SJCRH30 (cell line): ENCODE results near the gene UPP1. TPM values are rescaled to one million over a fixed set of nuclear protein-coding genes. Genes with fewer than 3 reads are reported as not detected.

Experiments
- DNase-seq, 2 experiments: peaks; one replicate each; pipeline ENCODE4 v3.0.0-alpha.2; 2015 to 2020
- H3K27ac ChIP-seq: fragments of 250-450 bp; sonication (Bioruptor Pico); 2 replicates; pipeline ENCODE4 v1.5.1; 2020; ENCODE audit warnings: mild to moderate bottlenecking, moderate library complexity
- H3K27me3 ChIP-seq: fragments of 250-450 bp; sonication (Bioruptor Pico); 2 replicates; pipeline ENCODE4 v1.5.1; 2020; ENCODE audit warnings: mild to moderate bottlenecking, moderate library complexity
- H3K36me3 ChIP-seq: fragments of 250-450 bp; sonication (Bioruptor Pico); 2 replicates; pipeline ENCODE4 v1.5.1; 2020; ENCODE audit warnings: mild to moderate bottlenecking, moderate library complexity
- H3K4me1 ChIP-seq: fragments of 250-450 bp; sonication (Bioruptor Pico); 2 replicates; pipeline ENCODE4 v1.5.1; 2020; ENCODE audit warnings: mild to moderate bottlenecking, moderate library complexity
- H3K4me3 ChIP-seq: fragments of 250-450 bp; sonication (Bioruptor Pico); 2 replicates; pipeline ENCODE4 v1.5.1; 2020; ENCODE audit warnings: mild to moderate bottlenecking, moderate library complexity
- H3K9me3 ChIP-seq: fragments of 250-450 bp; sonication (Bioruptor Pico); replicated peaks from 2 replicates; pipeline ENCODE4 v1.5.1; 2020; ENCODE audit warnings: mild to moderate bottlenecking, moderate library complexity
- total RNA-seq: library from RNA; depleted of rRNA; stranded (reverse); fragments of >200 nt; shearing (Covaris generic); gene quantifications from 2 replicates; pipeline ENCODE4 v1.2.3, GENCODE V29; 2014

UPP1 gene
- total RNA-seq, 1 experiment from 2014 or later = 2.4 TPM

GRCh38 chr7:48096273-48096672, 7.2 kb downstream of the UPP1 start:
- H3K27me3 ChIP-seq = no peaks in the 10 kb centered on the region
- H3K4me3 ChIP-seq = no peak overlapping the region
- H3K27ac ChIP-seq = no peak overlapping the region
- peaks cover 12% of the 10 kb centered on the region for H3K4me1 ChIP-seq
- no peaks in the 10 kb centered on the region for H3K9me3 ChIP-seq
- H3K36me3 ChIP-seq = no peaks in the 10 kb centered on the region
- no peak for DNase-seq

- peaks cover 7% of the 10 kb centered on the region for H3K36me3 ChIP-seq
- no peaks in the 10 kb centered on the region for H3K27me3 ChIP-seq
- no peaks in the 10 kb centered on the region for H3K9me3 ChIP-seq
- H3K4me3 ChIP-seq = no peak overlapping the region
- peaks cover 12% of the 10 kb centered on the region for H3K4me1 ChIP-seq
- no peak for DNase-seq
- H3K27ac ChIP-seq = no peak overlapping the region
Measured at GRCh38 chr7:48097521-48098231, 8.6 kb downstream of the UPP1 start.

- peaks cover 7% of the 10 kb centered on the region for H3K36me3 ChIP-seq
- no peaks in the 10 kb centered on the region for H3K9me3 ChIP-seq
- H3K27ac ChIP-seq = no peak overlapping the region
- peaks cover 12% of the 10 kb centered on the region for H3K4me1 ChIP-seq
- no peaks in the 10 kb centered on the region for H3K27me3 ChIP-seq
- H3K4me3 ChIP-seq = no peak overlapping the region
- no peak for DNase-seq
Measured at GRCh38 chr7:48098846-48099245, 9.8 kb downstream of the UPP1 start.

- DNase-seq = no peak
- peaks cover 7% of the 10 kb centered on the region for H3K4me1 ChIP-seq
- no peaks in the 10 kb centered on the region for H3K27me3 ChIP-seq
- no peak overlapping the region for H3K27ac ChIP-seq
- no peaks in the 10 kb centered on the region for H3K9me3 ChIP-seq
- H3K4me3 ChIP-seq = no peak overlapping the region
- peaks cover 7% of the 10 kb centered on the region for H3K36me3 ChIP-seq
Measured at GRCh38 chr7:48099781-48100180, 10.7 kb downstream of the UPP1 start.

- no peaks in the 10 kb centered on the region for H3K27me3 ChIP-seq
- H3K36me3 ChIP-seq = peaks cover 7% of the 10 kb centered on the region
- H3K4me1 ChIP-seq = no peaks in the 10 kb centered on the region
- H3K27ac ChIP-seq = no peak overlapping the region
- no peak for DNase-seq
- no peak overlapping the region for H3K4me3 ChIP-seq
- H3K9me3 ChIP-seq = no peaks in the 10 kb centered on the region
Measured at GRCh38 chr7:48101352-48101751, 12.3 kb downstream of the UPP1 start.

- peaks cover 7% of the 10 kb centered on the region for H3K36me3 ChIP-seq
- H3K4me3 ChIP-seq = no peak overlapping the region
- H3K4me1 ChIP-seq = no peaks in the 10 kb centered on the region
- H3K27ac ChIP-seq = no peak overlapping the region
- no peaks in the 10 kb centered on the region for H3K9me3 ChIP-seq
- no peak for DNase-seq
- H3K27me3 ChIP-seq = no peaks in the 10 kb centered on the region
Measured at GRCh38 chr7:48101968-48102367, 12.9 kb downstream of the UPP1 start.

GRCh38 chr7:48102530-48102929, 13.5 kb downstream of the UPP1 start:
- no peaks in the 10 kb centered on the region for H3K9me3 ChIP-seq
- H3K27ac ChIP-seq = no peak overlapping the region
- no peaks in the 10 kb centered on the region for H3K27me3 ChIP-seq
- DNase-seq = no peak
- no peak overlapping the region for H3K4me3 ChIP-seq
- peaks cover 7% of the 10 kb centered on the region for H3K36me3 ChIP-seq
- H3K4me1 ChIP-seq = no peaks in the 10 kb centered on the region

- H3K4me3 ChIP-seq = no peak overlapping the region
- H3K36me3 ChIP-seq = peaks cover 9% of the 10 kb centered on the region
- H3K4me1 ChIP-seq = no peaks in the 10 kb centered on the region
- H3K27ac ChIP-seq = no peak overlapping the region
- no peaks in the 10 kb centered on the region for H3K9me3 ChIP-seq
- no peak for DNase-seq
- H3K27me3 ChIP-seq = no peaks in the 10 kb centered on the region
Measured at GRCh38 chr7:48105045-48105444, 16.0 kb downstream of the UPP1 start.

GRCh38 chr7:48106906-48107659, 18.0 kb downstream of the UPP1 start:
- H3K4me3 ChIP-seq = no peak overlapping the region
- peaks cover 8% of the 10 kb centered on the region for H3K36me3 ChIP-seq
- no peaks in the 10 kb centered on the region for H3K27me3 ChIP-seq
- no peaks in the 10 kb centered on the region for H3K9me3 ChIP-seq
- H3K27ac ChIP-seq = no peak overlapping the region
- DNase-seq = no peak
- no peaks in the 10 kb centered on the region for H3K4me1 ChIP-seq

GRCh38 chr7:48107926-48108472, 18.9 kb downstream of the UPP1 start:
- H3K9me3 ChIP-seq = no peaks in the 10 kb centered on the region
- H3K36me3 ChIP-seq = peaks cover 2% of the 10 kb centered on the region; the same call in 1 of the 2 replicates
- no peak overlapping the region for H3K4me3 ChIP-seq
- no peaks in the 10 kb centered on the region for H3K4me1 ChIP-seq
- H3K27ac ChIP-seq = no peak overlapping the region
- no peaks in the 10 kb centered on the region for H3K27me3 ChIP-seq
- no peak for DNase-seq

- no peak overlapping the region for H3K4me3 ChIP-seq
- H3K36me3 ChIP-seq = peaks cover 2% of the 10 kb centered on the region; the same call in 1 of the 2 replicates
- no peaks in the 10 kb centered on the region for H3K9me3 ChIP-seq
- no peak for DNase-seq
- H3K4me1 ChIP-seq = no peaks in the 10 kb centered on the region
- H3K27ac ChIP-seq = no peak overlapping the region
- H3K27me3 ChIP-seq = no peaks in the 10 kb centered on the region
Measured at GRCh38 chr7:48108959-48109847, 20.1 kb downstream of the UPP1 start.

GRCh38 chr7:48109848-48110663, 21.0 kb downstream of the UPP1 start:
- Histone ChIP-seq H3K36me3 (0 out of 2 replicates have a peak, but pooled peaks cover 2% of the 10 kb centered on the region), H3K27me3 (no peaks in the 10 kb centered on the region), H3K4me3 (no peak overlapping the region), H3K27ac (no peak overlapping the region), H3K9me3 (no peaks in the 10 kb centered on the region), H3K4me1 (no peaks in the 10 kb centered on the region)
- peak; percentile 32 to 75 for DNase-seq

- Histone ChIP-seq H3K9me3 (no peaks in the 10 kb centered on the region), H3K4me1 (no peaks in the 10 kb centered on the region), H3K27ac (no peak overlapping the region), H3K27me3 (no peaks in the 10 kb centered on the region), H3K36me3 (0 out of 2 replicates have a peak, but pooled peaks cover 2% of the 10 kb centered on the region), H3K4me3 (no peak overlapping the region)
- DNase-seq = no peak
Measured at GRCh38 chr7:48110868-48111267, 21.8 kb downstream of the UPP1 start.

GRCh38 chr7:48111596-48111995, 22.5 kb downstream of the UPP1 start:
- H3K27ac ChIP-seq = no peak overlapping the region
- H3K9me3 ChIP-seq = no peaks in the 10 kb centered on the region
- H3K4me3 ChIP-seq = no peak overlapping the region
- H3K4me1 ChIP-seq = no peaks in the 10 kb centered on the region
- DNase-seq = no peak
- H3K36me3 ChIP-seq = 0 out of 2 replicates have a peak, but pooled peaks cover 2% of the 10 kb centered on the region
- H3K27me3 ChIP-seq = no peaks in the 10 kb centered on the region
